Kidney (tissue), 14 donors: ENCODE measurements around the gene UPK1A. TPM values are rescaled to one million over a fixed set of nuclear protein-coding genes. Genes with fewer than 3 reads are reported as not detected.
A peak's percentile ranks its signal among the peaks of the same experiment; 100 is the strongest.

Source experiments
- DNase-seq, 5 donors: peaks; one replicate each; pipeline ENCODE4 v3.0.0-alpha.2; 2013 to 2020
- FAIRE-seq: peaks from 2 replicates; lab custom pipeline; 2012; peaks lifted over from hg19 to GRCh38; lab: Jason Lieb, UNC
- H3K27ac ChIP-seq, 2 donors: one replicate each; pipeline ENCODE4 v1.7.0; 2013; ENCODE audit warnings: low read depth in 2 of 2, low read length in 2 of 2, inconsistent platforms in 1 of 2
- H3K27me3 ChIP-seq: one replicate; pipeline ENCODE4 v1.7.1; 2013; ENCODE audit warnings: low read length, inconsistent platforms; ENCODE audit not compliant: control insufficient read depth, insufficient read depth
- H3K36me3 ChIP-seq, 3 donors: one replicate each; pipeline versions ENCODE4 v1.7.0 to v1.7.1; 2013; ENCODE audit warnings: low read length in 3 of 3, control low read depth in 1 of 3, inconsistent platforms in 1 of 3; ENCODE audit not compliant: insufficient read depth in 3 of 3, control insufficient read depth in 2 of 3
- H3K4me1 ChIP-seq, 3 donors: one replicate each; pipeline versions ENCODE4 v1.7.0 to v1.7.1; 2013; ENCODE audit warnings: low read length in 3 of 3, inconsistent platforms in 1 of 3, low read depth in 1 of 3; ENCODE audit not compliant: control insufficient read depth in 2 of 3, insufficient read depth in 2 of 3
- H3K4me3 ChIP-seq, 3 donors: one replicate each; pipeline versions ENCODE4 v1.7.0 to v1.8.1; 2013; ENCODE audit warnings: low read length in 3 of 3, control low read depth in 1 of 3, inconsistent platforms in 1 of 3
- H3K9ac ChIP-seq, 3 donors: one replicate each; pipeline versions ENCODE4 v1.7.0 to v1.7.1; 2013; ENCODE audit warnings: low read length in 3 of 3, control low read depth in 1 of 3, inconsistent platforms in 1 of 3
- H3K9me3 ChIP-seq, 3 donors: one replicate each; pipeline versions ENCODE4 v1.7.0 to v1.7.1; 2013; ENCODE audit warnings: low read length in 3 of 3, control low read depth in 1 of 3, inconsistent platforms in 1 of 3; ENCODE audit not compliant: control insufficient read depth in 2 of 3, insufficient read depth in 1 of 3
- CTCF ChIP-seq: IDR thresholded peaks from 3 replicates; pipeline ENCODE4 v1.5.1; 2012; ENCODE audit warnings: mild to moderate bottlenecking, moderate library complexity, borderline replicate concordance; ENCODE audit not compliant: insufficient read depth; ENCODE audit errors: extremely low read depth
- intact Hi-C: fragments of 100-400 bp; cut with DNase I; formaldehyde crosslinking; loops from one replicate; pipeline ENCODE4 v1.11.1; 2022
- polyA plus RNA-seq: library from polyadenylated mRNA; stranded (reverse); fragments of 350-450 nt; fragmentation: Illumina TruSeq; extraction: RNeasy Lipid Tissue Mini Kit (QIAGEN cat#74804); gene quantifications from one replicate; pipeline ENCODE4 v1.2.3, GENCODE V29; 2014; ENCODE audit warnings: low read depth, low replicate concordance; ENCODE audit not compliant: insufficient read depth
- total RNA-seq: library from RNA; stranded (reverse); fragmentation: NEBNext Ultra II Directional; extraction: Animal tissue kit (Norgen Biotek cat#: 25700); gene quantifications from one replicate; pipeline ENCODE4 v1.2.1, GENCODE V29; 2021
- donor health status: control.
- donor health status: control.
- donor health status: control.
- donor health status: control.
- donor health status: control.
- donor health status: DM: yes; HTN: yes; CAD: no.
- donor health status: Normal renal cell carcinoma (clear cell type).

The UPK1A gene
- total and polyA plus RNA-seq, 2 donors from 2014 or later, result 0.32 TPM; not detected in 1

- no peak for DNase-seq
- H3K9me3 ChIP-seq, result no peaks in the 10 kb centered on the region
- H3K36me3 ChIP-seq, result no peaks in the 10 kb centered on the region
- no peak for TF ChIP-seq CTCF
- no peak overlapping the region for H3K9ac ChIP-seq
- intact Hi-C loops, result no loop called here
- no peak overlapping the region for H3K4me3 ChIP-seq
- FAIRE-seq, result no peak
- no peak overlapping the region for H3K27ac ChIP-seq
- H3K4me1 ChIP-seq, result no peaks in the 10 kb centered on the region
- H3K27me3 ChIP-seq, result no peaks in the 10 kb centered on the region
These were observed 29.6 kb downstream of the UPK1A start for GRCh38 chr19:35695895-35696422.

- intact Hi-C loops, result no loop called here
- H3K27ac ChIP-seq, result no peak overlapping the region
- TF ChIP-seq CTCF, result no peak
- no peaks in the 10 kb centered on the region for H3K9me3 ChIP-seq
- peaks cover 0 to under 1% (median 0%) of the 10 kb centered on the region in 3 donors for H3K4me1 ChIP-seq
- no peaks in the 10 kb centered on the region for H3K36me3 ChIP-seq
- no peaks in the 10 kb centered on the region for H3K27me3 ChIP-seq
- no peak overlapping the region for H3K9ac ChIP-seq
- no peak overlapping the region for H3K4me3 ChIP-seq
- DNase-seq (no peak), FAIRE-seq (no peak)
These were observed 30.5 kb downstream of the UPK1A start for GRCh38 chr19:35696835-35697234.

- peak overlapping the region; percentile 55 to 81 (median 65) for H3K4me3 ChIP-seq
- TF ChIP-seq CTCF, result no peak
- peaks cover 0 to 8% (median 0%) of the 10 kb centered on the region in 3 donors for H3K4me1 ChIP-seq
- no peaks in the 10 kb centered on the region for H3K36me3 ChIP-seq
- FAIRE-seq, result peak; percentile 91
- peak; percentile 95 to 98 (median 97) for DNase-seq
- no peak overlapping the region for H3K27ac ChIP-seq
- H3K9me3 ChIP-seq, result no peaks in the 10 kb centered on the region
- intact Hi-C loops, result no loop called here
- no peaks in the 10 kb centered on the region for H3K27me3 ChIP-seq
- peak overlapping the region; percentile 55 to 77 (median 61) for H3K9ac ChIP-seq
These were observed 36.1 kb downstream of the UPK1A start for GRCh38 chr19:35702223-35703012.
